A549 (cell line): Measurements from ENCODE around the gene RACGAP1. TPM values are rescaled to one million over a fixed set of nuclear protein-coding genes. Genes with fewer than 3 reads are reported as not detected.

ENCODE experiments used
- ATAC-seq, 2 experiments: fragments of 200-7000 bp in 1 of 2; fragments of >200 bp in 1 of 2; cut with Nextera tagmentation in 1 of 2; cut with Tn5 transposase in 1 of 2; 3 replicates each; pipeline versions ENCODE4 v1.8.0 to v1.9.1; 2018 to 2020; ENCODE audit warnings: mild to moderate bottlenecking in 1 of 2, moderate library complexity in 1 of 2
- CTCF ChIA-PET: fragments of 300-600 bp; sonication (Branson Sonifier 250); formaldehyde crosslinking; extraction: SDS; loops from one replicate; lab custom pipeline; 2021; ENCODE audit warnings: antibody characterized with exemption, inconsistent platforms; lab: Yijun Ruan, JAX
- POLR2A ChIA-PET: fragments of 350-600 bp; formaldehyde crosslinking; extraction: SDS; loops from one replicate; lab custom pipeline; 2021; ENCODE audit warnings: antibody characterized with exemption, inconsistent platforms; lab: Yijun Ruan, JAX
- DNase-seq, 2 experiments: peaks; one replicate each; pipeline versions ENCODE4 v3.0.0 to v3.0.0-alpha.2; 2011 to 2016; ENCODE audit warnings: low read depth in 1 of 2, low spot score in 1 of 2
- FAIRE-seq: peaks from 2 replicates; lab custom pipeline; 2011; peaks lifted over from hg19 to GRCh38; lab: Jason Lieb, UNC
- H3K27ac ChIP-seq, 2 experiments: fragments of >200 bp; sonication (Bioruptor Twin); formaldehyde crosslinking; 3 replicates each; pipeline ENCODE4 v1.5.1; 2016 to 2017
- H3K4me1 ChIP-seq: fragments of >200 bp; sonication (Bioruptor Twin); formaldehyde crosslinking; 3 replicates; pipeline ENCODE4 v1.6.1; 2016
- H3K4me2 ChIP-seq: fragments of >200 bp; sonication (Bioruptor Twin); formaldehyde crosslinking; 3 replicates; pipeline ENCODE4 v1.6.1; 2016
- H3K4me3 ChIP-seq: fragments of >200 bp; sonication (Bioruptor Twin); formaldehyde crosslinking; 3 replicates; pipeline ENCODE4 v1.5.1; 2016
- H3K9me3 ChIP-seq: fragments of >200 bp; sonication (Bioruptor Twin); formaldehyde crosslinking; 3 replicates; pipeline ENCODE4 v1.6.1; 2016
- CBX2 ChIP-seq: fragments of 200-600 bp; sonication (generic); IDR thresholded peaks from 2 replicates; pipeline ENCODE4 v1.6.1; 2016; ENCODE audit warnings: low read depth, mild to moderate bottlenecking, borderline replicate concordance
- CEBPB ChIP-seq, 2 experiments: fragments of >200 bp in 1 of 2; sonication (Bioruptor Twin) in 1 of 2; formaldehyde crosslinking in 1 of 2; IDR thresholded peaks; 2 replicates each; pipeline ENCODE4 v1.6.1; 2012 to 2016
- CHD2 ChIP-seq: fragments of 150-350 bp; IDR thresholded peaks from 2 replicates; pipeline ENCODE4 v1.6.1; 2014; ENCODE audit warnings: low read length; ENCODE audit not compliant: partially characterized antibody
- CTCF ChIP-seq: fragments of >200 bp; sonication (Bioruptor Twin); formaldehyde crosslinking; IDR thresholded peaks from 3 replicates; pipeline ENCODE4 v1.5.1; 2016
- E2F6 ChIP-seq: IDR thresholded peaks from 2 replicates; pipeline ENCODE4 v1.6.1; 2012; ENCODE audit warnings: low read depth, borderline replicate concordance
- EHMT2 ChIP-seq: fragments of 200-600 bp; sonication (generic); IDR thresholded peaks from 2 replicates; pipeline ENCODE4 v1.6.1; 2016; ENCODE audit warnings: antibody characterized with exemption, low read depth, mild to moderate bottlenecking, moderate library complexity
- ELK1 ChIP-seq: fragments of 150-350 bp; IDR thresholded peaks from 2 replicates; pipeline ENCODE4 v1.6.1; 2014; ENCODE audit warnings: low read depth, mild to moderate bottlenecking, low read length
- EP300 ChIP-seq, 2 experiments: fragments of >200 bp; sonication (Bioruptor Twin); formaldehyde crosslinking; IDR thresholded peaks; 2 replicates in 1 of 2; 3 replicates in 1 of 2; pipeline ENCODE4 v1.6.1; 2016 to 2017
- FOSL2 ChIP-seq, 2 experiments: fragments of 450-650 bp in 1 of 2; fragments of >200 bp in 1 of 2; sonication (Bioruptor Twin) in 1 of 2; formaldehyde crosslinking; IDR thresholded peaks; 2 replicates each; pipeline versions ENCODE4 v1.5.0 to v1.6.1; 2016 to 2020; ENCODE audit warnings: mild to moderate bottlenecking in 1 of 2, moderate library complexity in 1 of 2
- FOXS1 ChIP-seq: fragments of 250-450 bp; sonication (Bioruptor Pico); IDR thresholded peaks from 2 replicates; pipeline ENCODE4 v1.5.0; 2020; ENCODE audit warnings: mild to moderate bottlenecking, moderate library complexity
- GATA3 ChIP-seq: IDR thresholded peaks from 2 replicates; pipeline ENCODE4 v1.6.1; 2012; ENCODE audit warnings: borderline replicate concordance
- HOXB5 ChIP-seq: fragments of 250-450 bp; sonication (Bioruptor Pico); IDR thresholded peaks from 2 replicates; pipeline ENCODE4 v1.5.0; 2020; ENCODE audit warnings: mild to moderate bottlenecking, moderate library complexity
- JUN ChIP-seq, 2 experiments: fragments of >200 bp; sonication (Bioruptor Twin); formaldehyde crosslinking; IDR thresholded peaks; 2 replicates in 1 of 2; 3 replicates in 1 of 2; pipeline ENCODE4 v1.6.1; 2016 to 2017
- JUNB ChIP-seq: fragments of >200 bp; sonication (Bioruptor Twin); formaldehyde crosslinking; IDR thresholded peaks from 2 replicates; pipeline ENCODE4 v1.6.1; 2016
- MAX ChIP-seq: IDR thresholded peaks from 2 replicates; pipeline ENCODE4 v1.6.1; 2012
- NPAS2 ChIP-seq: fragments of 250-450 bp; sonication (Bioruptor Pico); IDR thresholded peaks from 2 replicates; pipeline ENCODE4 v1.8.0; 2022; ENCODE audit warnings: mild to moderate bottlenecking, moderate library complexity, borderline replicate concordance
- PHF8 ChIP-seq: fragments of 200-600 bp; sonication (generic); IDR thresholded peaks from 2 replicates; pipeline ENCODE4 v1.6.1; 2016; ENCODE audit warnings: low read depth, mild to moderate bottlenecking, antibody characterized with exemption, moderate library complexity, borderline replicate concordance
- POLR2A ChIP-seq: IDR thresholded peaks from 2 replicates; pipeline ENCODE4 v1.6.1; 2012; ENCODE audit warnings: mild to moderate bottlenecking, low read length
- POLR2AphosphoS2 ChIP-seq: conservative IDR thresholded peaks from 2 replicates; pipeline ENCODE4 v1.6.1; 2012; ENCODE audit warnings: low read length, improper control_type of control experiment, inconsistent platforms
- RAD21 ChIP-seq, 2 experiments: fragments of >200 bp in 1 of 2; sonication (Bioruptor Twin) in 1 of 2; formaldehyde crosslinking in 1 of 2; IDR thresholded peaks in 1 of 2; conservative IDR thresholded peaks in 1 of 2; 2 replicates in 1 of 2; 3 replicates in 1 of 2; pipeline ENCODE4 v1.6.1; 2012 to 2018; ENCODE audit warnings: inconsistent platforms in 1 of 2
- RARB ChIP-seq: fragments of 250-450 bp; sonication (Bioruptor Pico); IDR thresholded peaks from 2 replicates; pipeline ENCODE4 v1.8.0; 2021; ENCODE audit warnings: mild to moderate bottlenecking, moderate library complexity
- RNF2 ChIP-seq: fragments of 200-600 bp; sonication (generic); IDR thresholded peaks from 2 replicates; pipeline ENCODE4 v1.6.1; 2016; ENCODE audit warnings: low read depth, mild to moderate bottlenecking, antibody characterized with exemption, moderate library complexity, borderline replicate concordance
- SMC3 ChIP-seq: fragments of >200 bp; sonication (Bioruptor Twin); formaldehyde crosslinking; IDR thresholded peaks from 3 replicates; pipeline ENCODE4 v1.6.1; 2018; ENCODE audit warnings: inconsistent platforms
- TFCP2L1 ChIP-seq: fragments of 250-450 bp; sonication (Bioruptor Pico); IDR thresholded peaks from 2 replicates; pipeline ENCODE4 v1.5.0; 2021; ENCODE audit warnings: mild to moderate bottlenecking
- USF2 ChIP-seq: fragments of 450-650 bp; IDR thresholded peaks from 2 replicates; pipeline ENCODE4 v1.6.1; 2014; ENCODE audit warnings: antibody characterized with exemption
- ZFP36 ChIP-seq: fragments of 450-650 bp; IDR thresholded peaks from 2 replicates; pipeline ENCODE4 v1.6.1; 2014; ENCODE audit warnings: borderline replicate concordance; ENCODE audit not compliant: partially characterized antibody
- WGBS: methylation state at CpG from one replicate; pipeline ENCODE4 v1.1.6; 2017; ENCODE audit errors: missing lambda C conversion rate; 5-methylcytosine and 5-hydroxymethylcytosine counted together
- polyA plus RNA-seq, 4 experiments: library from polyadenylated mRNA; depleted of rRNA in 3 of 4; stranded (reverse); fragments of >200 nt; fragmentation: RNase III in 1 of 4; extraction: RNeasy Plus Mini Kit Qiagen cat#74134 plus additional on column Dnase treatment in 1 of 4; gene quantifications; 2 replicates in 3 of 4; 3 replicates in 1 of 4; pipeline ENCODE4 v1.2.3, GENCODE V29; 2011 to 2017

RACGAP1 gene
- polyA plus RNA-seq, 2 of the 4 experiments (the other 2 are of a cell fraction), result 103 to 107 TPM

DNA sequence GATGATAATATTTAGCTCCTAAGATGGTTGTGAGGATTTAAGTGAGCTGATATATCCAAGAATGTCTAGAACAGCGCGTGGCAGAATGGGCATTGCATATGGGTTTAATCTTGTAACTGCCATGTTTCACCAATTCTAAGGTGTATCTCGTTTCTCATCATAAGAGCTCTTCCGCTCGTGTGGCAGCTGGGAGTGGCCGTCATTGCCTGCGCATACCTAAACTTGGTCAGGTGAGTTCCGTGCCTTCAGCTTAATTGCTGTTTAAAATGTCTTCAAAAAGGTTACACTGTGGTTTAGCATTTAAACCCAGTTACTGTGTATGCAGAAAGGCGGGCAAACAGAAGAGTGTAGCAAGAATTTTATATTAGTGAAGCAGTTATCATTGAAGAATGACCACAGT lies 79.2 kb downstream of the RACGAP1 start:
- ATAC-seq (no peak), FAIRE-seq (no peak)
- WGBS, result 81% methylated on average over 9 of the region's 9 CpGs
- peak overlapping the region in 1 of 2 experiments; percentile 59; a peak in 3 of 6 replicates for H3K27ac ChIP-seq
- 0 out of 3 replicates have a peak, but pooled peaks cover 7% of the 10 kb centered on the region for H3K4me1 ChIP-seq
- H3K4me3 ChIP-seq, result no peak overlapping the region
- H3K9me3 ChIP-seq, result no peaks in the 10 kb centered on the region
- TF ChIP-seq CHD2 (no peak), ZFP36 (no peak), HOXB5 (no peak), POLR2A (no peak), PHF8 (no peak), EHMT2 (no peak), FOSL2 (IDR thresholded peaks at IDR 0.05) (no peak), FOSL2 (CRISPR knock-in tag; IDR thresholded peaks at IDR 0.05) (no peak), CTCF (no peak), CBX2 (no peak), GATA3 (no peak), MAX (no peak), CEBPB (IDR thresholded peaks at IDR 0.05) (no peak)
- TF ChIP-seq, all 56 proteins: peak for 0
- H3K4me2 ChIP-seq, result peak overlapping the region; percentile 75; the same call in 2 of the 3 replicates
- DNase-seq, result no peak
- ChIA-PET CTCF (interaction anchor here (0.6 to 7.7 kb wide), 57 partner anchors 8 to 242 kb away, joined by 3 to 193 read pairs (median 5); partner anchors contain the start of gene AQP5), POLR2A (interaction anchor here (0.6 to 1.3 kb wide), 2 partner anchors 101 to 205 kb away, joined by 3 to 7 read pairs; partner anchors contain the start of gene TMBIM6)

GRCh38 chr12:49945394-49946080 lies 79.8 kb downstream of the RACGAP1 start:
- WGBS, result 19% methylated on average over 28 of the region's 28 CpGs
- ATAC-seq (peak; percentile 97 to 99), FAIRE-seq (peak; percentile 86), DNase-seq (peak; percentile 82 to 93)
- Histone ChIP-seq H3K9me3 (no peaks in the 10 kb centered on the region), H3K4me2 (peak overlapping the region; percentile 75), H3K27ac (peak overlapping the region; percentile 6 to 59; a peak in 3 of 6 replicates), H3K4me3 (no peak overlapping the region), H3K4me1 (0 out of 3 replicates have a peak, but pooled peaks cover 7% of the 10 kb centered on the region)
- ChIA-PET POLR2A (interaction anchor here (0.6 to 1.3 kb wide), 3 partner anchors 22 to 204 kb away, joined by 3 to 7 read pairs (median 3); partner anchors contain the start of gene TMBIM6), CTCF (interaction anchor here (0.6 to 7.7 kb wide), 63 partner anchors 9 to 243 kb away, joined by 3 to 193 read pairs (median 4); partner anchors contain the start of gene AQP5)
- TF ChIP-seq EHMT2 (no peak), JUNB (no peak), NPAS2 (CRISPR knock-in tag) (no peak), SMC3 (peak; percentile 76), FOSL2 (IDR thresholded peaks at IDR 0.05) (no peak), FOSL2 (CRISPR knock-in tag; IDR thresholded peaks at IDR 0.05) (peak; percentile 42), E2F6 (no peak), PHF8 (no peak), CHD2 (no peak), RARB (CRISPR knock-in tag) (no peak), ZFP36 (no peak), CTCF (peak; percentile 91), JUN (IDR thresholded peaks at IDR 0.05) (no peak), POLR2AphosphoS2 (no peak), CBX2 (no peak), RNF2 (no peak), MAX (peak; percentile 40), ELK1 (no peak), FOXS1 (no peak), POLR2A (no peak), USF2 (no peak), RAD21 (conservative IDR thresholded peaks at IDR 0.05 in 1 of 2, IDR thresholded peaks at IDR 0.05 in 1 of 2) (peak; percentile 54 to 55; a peak in 4 of 5 replicates), EP300 (IDR thresholded peaks at IDR 0.05) (no peak), TFCP2L1 (no peak)
